Neuron (in vitro differentiated cells): ENCODE results near the gene ABHD10.
"Not testable (repeated sequence)": the region's sequence is repeated elsewhere in the genome, so short reads cannot be mapped to it uniquely, and the experiment has no call there.

Experiments used
- H2AFZ ChIP-seq: one replicate; pipeline ENCODE4 v1.6.1; 2013; ENCODE audit warnings: low read depth, mild to moderate bottlenecking, inconsistent platforms, low read length, moderate library complexity
- H3K27me3 ChIP-seq: one replicate; pipeline ENCODE4 v1.6.1; 2013; ENCODE audit warnings: low read length; ENCODE audit not compliant: insufficient read depth
- H3K36me3 ChIP-seq: one replicate; pipeline ENCODE4 v1.6.1; 2013; ENCODE audit warnings: low read length; ENCODE audit not compliant: insufficient read depth
- H3K4me1 ChIP-seq: one replicate; pipeline ENCODE4 v1.6.1; 2013; ENCODE audit warnings: low read length; ENCODE audit not compliant: insufficient read depth
- H3K4me3 ChIP-seq: 2 replicates; pipeline ENCODE4 v1.5.1; 2013; ENCODE audit warnings: mild to moderate bottlenecking, low read length, moderate library complexity
- H3K9me3 ChIP-seq: one replicate; pipeline ENCODE4 v1.6.1; 2013; ENCODE audit warnings: low read length

Gene ABHD10

GRCh38 chr3:112034436-112034835 is 55.6 kb downstream of the ABHD10 start, which contains the start of gene TMPRSS7:
TSS of gene TMPRSS7 (plus strand) at chr3:112034736. CDS start at chr3:112034846, 110 bp downstream.
- Histone ChIP-seq H3K36me3 (no peaks in the 10 kb centered on the region), H3K27me3 (no peaks in the 10 kb centered on the region), H3K4me3 (no peak within 1 kb of the TSS), H2AFZ (no peak within 1 kb of the TSS), H3K9me3 (no peaks in the 10 kb centered on the region), H3K4me1 (peaks cover 30% of the 10 kb centered on the region)

- no peaks in the 10 kb centered on the region for H3K27me3 ChIP-seq
- peaks cover 39% of the 10 kb centered on the region for H3K4me1 ChIP-seq
- H3K9me3 ChIP-seq: no peaks in the 10 kb centered on the region
- H3K4me3 ChIP-seq: no peak overlapping the region
- H3K36me3 ChIP-seq: no peaks in the 10 kb centered on the region
- no peak overlapping the region for H2AFZ ChIP-seq
These were observed 56.4 kb downstream of the ABHD10 start for GRCh38 chr3:112035241-112035640.

- H2AFZ ChIP-seq, H3K9me3 ChIP-seq, H3K27me3 ChIP-seq, H3K4me3 ChIP-seq, H3K36me3 ChIP-seq: not testable (repeated sequence)
- H3K4me1 ChIP-seq: peaks cover 58% of the 10 kb centered on the region
These were observed 58.4 kb downstream of the ABHD10 start for GRCh38 chr3:112037194-112037593.

- Histone ChIP-seq H3K9me3 (no peaks in the 10 kb centered on the region), H3K27me3 (no peaks in the 10 kb centered on the region), H3K36me3 (no peaks in the 10 kb centered on the region), H3K4me1 (peaks cover 73% of the 10 kb centered on the region), H3K4me3 (no peak overlapping the region), H2AFZ (no peak overlapping the region)
These were observed 60.0 kb downstream of the ABHD10 start for GRCh38 chr3:112038863-112039262.

- peaks cover 61% of the 10 kb centered on the region for H3K4me1 ChIP-seq
- H3K9me3 ChIP-seq: no peaks in the 10 kb centered on the region
- H3K36me3 ChIP-seq: no peaks in the 10 kb centered on the region
- H3K27me3 ChIP-seq: no peaks in the 10 kb centered on the region
- H2AFZ ChIP-seq: no peak overlapping the region
- no peak overlapping the region for H3K4me3 ChIP-seq
These were observed 62.5 kb downstream of the ABHD10 start for GRCh38 chr3:112041321-112041720.

GRCh38 chr3:112042842-112043280 is 64.0 kb downstream of the ABHD10 start:
- Histone ChIP-seq H3K4me3 (no peak overlapping the region), H3K27me3 (no peaks in the 10 kb centered on the region), H3K9me3 (no peaks in the 10 kb centered on the region), H3K4me1 (peaks cover 60% of the 10 kb centered on the region), H2AFZ (peak overlapping the region; percentile 71), H3K36me3 (no peaks in the 10 kb centered on the region)
